GM12878 (cell line): ENCODE data around the gene ACTA2. TPM values are rescaled to one million over a fixed set of nuclear protein-coding genes. Genes with fewer than 3 reads are reported as not detected.

Experiments used
- CBX5 ChIP-seq: sonication (generic); IDR thresholded peaks from 2 replicates; pipeline ENCODE4 v1.6.1; 2016; ENCODE audit warnings: low read depth, moderate library complexity, mild to moderate bottlenecking, inconsistent platforms
- IRF3 ChIP-seq: fragments of 450-650 bp; IDR thresholded peaks from 2 replicates; pipeline ENCODE4 v1.6.1; 2014; ENCODE audit warnings: mild to moderate bottlenecking
- IRF4 ChIP-seq: IDR thresholded peaks from 2 replicates; pipeline ENCODE4 v1.6.1; 2011; ENCODE audit warnings: low read depth, low read length
- KAT2A ChIP-seq: conservative IDR thresholded peaks from 2 replicates; pipeline ENCODE4 v1.6.1; 2011; ENCODE audit warnings: low read depth, low read length; ENCODE audit not compliant: control insufficient read depth
- MTA2 ChIP-seq: fragments of 450-650 bp; IDR thresholded peaks from 2 replicates; pipeline ENCODE4 v1.6.1; 2016; ENCODE audit warnings: low read depth, mild to moderate bottlenecking, moderate library complexity
- MTA3 ChIP-seq: IDR thresholded peaks from 2 replicates; pipeline ENCODE4 v1.6.1; 2012; ENCODE audit warnings: low read length, inconsistent platforms, borderline replicate concordance
- MXI1 ChIP-seq: fragments of 150-350 bp; IDR thresholded peaks from 2 replicates; pipeline ENCODE4 v1.6.1; 2011; ENCODE audit warnings: low read depth, mild to moderate bottlenecking, inconsistent platforms, low read length, improper control_type of control experiment
- NFYB ChIP-seq: IDR thresholded peaks from 2 replicates; pipeline ENCODE4 v1.6.1; 2011; ENCODE audit warnings: low read depth, mild to moderate bottlenecking, low read length, improper control_type of control experiment, moderate library complexity; ENCODE audit not compliant: insufficient read depth
- NR2F1 ChIP-seq: fragments of 450-650 bp; conservative IDR thresholded peaks from 2 replicates; pipeline ENCODE4 v1.6.1; 2017; ENCODE audit warnings: mild to moderate bottlenecking
- NRF1 ChIP-seq: conservative IDR thresholded peaks from 2 replicates; pipeline ENCODE4 v1.6.1; 2011; ENCODE audit warnings: mild to moderate bottlenecking, low read depth, low read length, improper control_type of control experiment
- PAX8 ChIP-seq: fragments of 450-650 bp; IDR thresholded peaks from 2 replicates; pipeline ENCODE4 v1.6.1; 2017; ENCODE audit warnings: mild to moderate bottlenecking, moderate library complexity
- PBX3 ChIP-seq: IDR thresholded peaks from 2 replicates; pipeline ENCODE4 v1.6.1; 2011; ENCODE audit warnings: mild to moderate bottlenecking, low read depth, low read length, moderate library complexity; ENCODE audit not compliant: insufficient replicate concordance
- POU2F2 ChIP-seq: IDR thresholded peaks from 3 replicates; pipeline ENCODE4 v1.6.1; 2011; ENCODE audit warnings: low read depth, mild to moderate bottlenecking, low read length, borderline replicate concordance
- RBBP5 ChIP-seq: fragments of 200-600 bp; sonication (generic); conservative IDR thresholded peaks from 2 replicates; pipeline ENCODE4 v1.6.1; 2016
- SPI1 ChIP-seq: IDR thresholded peaks from 2 replicates; pipeline ENCODE4 v1.6.1; 2011; ENCODE audit warnings: low read depth, mild to moderate bottlenecking, low read length, moderate library complexity, borderline replicate concordance; ENCODE audit not compliant: insufficient read depth
- STAT1 ChIP-seq: fragments of 450-650 bp; conservative IDR thresholded peaks from 2 replicates; pipeline ENCODE4 v1.6.1; 2014; ENCODE audit warnings: antibody characterized with exemption, mild to moderate bottlenecking
- WRNIP1 ChIP-seq: IDR thresholded peaks from 2 replicates; pipeline ENCODE4 v1.6.1; 2011; ENCODE audit warnings: low read depth, low read length, improper control_type of control experiment, borderline replicate concordance
- ZNF384 ChIP-seq: IDR thresholded peaks from 2 replicates; pipeline ENCODE4 v1.6.1; 2012; ENCODE audit warnings: low read depth, mild to moderate bottlenecking, low read length, improper control_type of control experiment, borderline replicate concordance
- ZNF622 ChIP-seq: fragments of 450-650 bp; IDR thresholded peaks from 2 replicates; pipeline ENCODE4 v1.6.1; 2017; ENCODE audit warnings: mild to moderate bottlenecking, inconsistent platforms
- ZSCAN29 ChIP-seq: fragments of 450-650 bp; IDR thresholded peaks from 2 replicates; pipeline ENCODE4 v1.6.1; 2017; ENCODE audit warnings: mild to moderate bottlenecking, moderate library complexity
- polyA plus RNA-seq, 11 experiments: library from polyadenylated mRNA; depleted of rRNA in 4 of 11; unstranded in 6 of 11; stranded (reverse) in 5 of 11; fragments of >200 nt; fragmentation: Nextera tagmentation in 4 of 11; fragmentation: Illumina TruSeq in 1 of 11; extraction: Ambion mirVana in 4 of 11; extraction: Trizol in 1 of 11; gene quantifications; 1 replicate in 1 of 11; 2 replicates in 10 of 11; pipeline versions ENCODE4 v1.2.1 to v1.2.3, GENCODE V29; 2011 to 2016; ENCODE audit warnings: inconsistent platforms in 2 of 11, missing spikeins in 2 of 11, low read depth in 1 of 11
- total RNA-seq, 4 experiments: library from RNA; depleted of rRNA in 3 of 4; stranded (reverse); fragments of >200 nt in 3 of 4; fragmentation: Illumina TruSeq in 1 of 4; extraction: Trizol in 1 of 4; gene quantifications; 2 replicates each; pipeline versions ENCODE4 v1.2.1 to v1.2.3, GENCODE V29; 2013 to 2021
- TF ChIP-seq, protein P1 (sequence below): IDR thresholded peaks from 2 replicates; pipeline ENCODE4 v1.6.1; 2012; ENCODE audit warnings: mild to moderate bottlenecking, low read depth, low read length
- TF ChIP-seq, protein P2 (sequence below): IDR thresholded peaks from 2 replicates; pipeline ENCODE4 v1.6.1; 2011; ENCODE audit warnings: low read depth, low read length, improper control_type of control experiment, borderline replicate concordance

ACTA2 gene
- total and polyA plus RNA-seq, 10 of the 15 experiments (the other 5 are each of a cell fraction or from before 2014, with no cell fraction given), result 7.4 to 78.2 (median 32.4) TPM

- TF ChIP-seq, protein P1, sequence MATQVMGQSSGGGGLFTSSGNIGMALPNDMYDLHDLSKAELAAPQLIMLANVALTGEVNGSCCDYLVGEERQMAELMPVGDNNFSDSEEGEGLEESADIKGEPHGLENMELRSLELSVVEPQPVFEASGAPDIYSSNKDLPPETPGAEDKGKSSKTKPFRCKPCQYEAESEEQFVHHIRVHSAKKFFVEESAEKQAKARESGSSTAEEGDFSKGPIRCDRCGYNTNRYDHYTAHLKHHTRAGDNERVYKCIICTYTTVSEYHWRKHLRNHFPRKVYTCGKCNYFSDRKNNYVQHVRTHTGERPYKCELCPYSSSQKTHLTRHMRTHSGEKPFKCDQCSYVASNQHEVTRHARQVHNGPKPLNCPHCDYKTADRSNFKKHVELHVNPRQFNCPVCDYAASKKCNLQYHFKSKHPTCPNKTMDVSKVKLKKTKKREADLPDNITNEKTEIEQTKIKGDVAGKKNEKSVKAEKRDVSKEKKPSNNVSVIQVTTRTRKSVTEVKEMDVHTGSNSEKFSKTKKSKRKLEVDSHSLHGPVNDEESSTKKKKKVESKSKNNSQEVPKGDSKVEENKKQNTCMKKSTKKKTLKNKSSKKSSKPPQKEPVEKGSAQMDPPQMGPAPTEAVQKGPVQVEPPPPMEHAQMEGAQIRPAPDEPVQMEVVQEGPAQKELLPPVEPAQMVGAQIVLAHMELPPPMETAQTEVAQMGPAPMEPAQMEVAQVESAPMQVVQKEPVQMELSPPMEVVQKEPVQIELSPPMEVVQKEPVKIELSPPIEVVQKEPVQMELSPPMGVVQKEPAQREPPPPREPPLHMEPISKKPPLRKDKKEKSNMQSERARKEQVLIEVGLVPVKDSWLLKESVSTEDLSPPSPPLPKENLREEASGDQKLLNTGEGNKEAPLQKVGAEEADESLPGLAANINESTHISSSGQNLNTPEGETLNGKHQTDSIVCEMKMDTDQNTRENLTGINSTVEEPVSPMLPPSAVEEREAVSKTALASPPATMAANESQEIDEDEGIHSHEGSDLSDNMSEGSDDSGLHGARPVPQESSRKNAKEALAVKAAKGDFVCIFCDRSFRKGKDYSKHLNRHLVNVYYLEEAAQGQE, result no peak
- TF ChIP-seq PAX8, result no peak
- TF ChIP-seq NFYB, result no peak
- no peak for TF ChIP-seq IRF3
- TF ChIP-seq NRF1, result peak; percentile 14; the same call in 1 of the 2 replicates
- TF ChIP-seq IRF4, result peak; percentile 51; the same call in 1 of the 2 replicates
- no peak for TF ChIP-seq STAT1
- no peak for TF ChIP-seq ZNF384
- no peak for TF ChIP-seq KAT2A
- peak; percentile 36; the same call in 1 of the 2 replicates for TF ChIP-seq MXI1
- peak; percentile 56 for TF ChIP-seq PBX3
- TF ChIP-seq ZNF622, result no peak
- TF ChIP-seq MTA2, result peak; percentile 54
- TF ChIP-seq POU2F2, result peak; percentile 35; the same call in 1 of the 3 replicates
- TF ChIP-seq SPI1, result no peak
- no peak for TF ChIP-seq MTA3
- TF ChIP-seq WRNIP1, result no peak
- no peak for TF ChIP-seq NR2F1
- TF ChIP-seq, protein P2, sequence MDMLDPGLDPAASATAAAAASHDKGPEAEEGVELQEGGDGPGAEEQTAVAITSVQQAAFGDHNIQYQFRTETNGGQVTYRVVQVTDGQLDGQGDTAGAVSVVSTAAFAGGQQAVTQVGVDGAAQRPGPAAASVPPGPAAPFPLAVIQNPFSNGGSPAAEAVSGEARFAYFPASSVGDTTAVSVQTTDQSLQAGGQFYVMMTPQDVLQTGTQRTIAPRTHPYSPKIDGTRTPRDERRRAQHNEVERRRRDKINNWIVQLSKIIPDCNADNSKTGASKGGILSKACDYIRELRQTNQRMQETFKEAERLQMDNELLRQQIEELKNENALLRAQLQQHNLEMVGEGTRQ, result no peak; the same call in 1 of the 2 replicates
- no peak for TF ChIP-seq ZSCAN29
- TF ChIP-seq RBBP5, result no peak
- TF ChIP-seq CBX5, result 0 out of 2 replicates have a peak, but pooled peaks have one; percentile 18
Observed at GRCh38 chr10:88990384-88991160, 38.0 kb upstream of the ACTA2 start, which contains the start of gene FAS (continued).
